Head of caudate nucleus (tissue), 42 donors: ENCODE data around the gene ERCC6L.

Source experiments
- DNase-seq, 42 donors: peaks; one replicate each; pipeline versions ENCODE4 v3.0.0 to v3.0.0-alpha.2; 2020 to 2021; ENCODE audit warnings: mixed read lengths in 7 of 42
- intact Hi-C: fragments of 100-400 bp; cut with DNase I; formaldehyde crosslinking; loops from one replicate; pipeline ENCODE4 v1.15.0; 2022

ERCC6L gene, protein sequence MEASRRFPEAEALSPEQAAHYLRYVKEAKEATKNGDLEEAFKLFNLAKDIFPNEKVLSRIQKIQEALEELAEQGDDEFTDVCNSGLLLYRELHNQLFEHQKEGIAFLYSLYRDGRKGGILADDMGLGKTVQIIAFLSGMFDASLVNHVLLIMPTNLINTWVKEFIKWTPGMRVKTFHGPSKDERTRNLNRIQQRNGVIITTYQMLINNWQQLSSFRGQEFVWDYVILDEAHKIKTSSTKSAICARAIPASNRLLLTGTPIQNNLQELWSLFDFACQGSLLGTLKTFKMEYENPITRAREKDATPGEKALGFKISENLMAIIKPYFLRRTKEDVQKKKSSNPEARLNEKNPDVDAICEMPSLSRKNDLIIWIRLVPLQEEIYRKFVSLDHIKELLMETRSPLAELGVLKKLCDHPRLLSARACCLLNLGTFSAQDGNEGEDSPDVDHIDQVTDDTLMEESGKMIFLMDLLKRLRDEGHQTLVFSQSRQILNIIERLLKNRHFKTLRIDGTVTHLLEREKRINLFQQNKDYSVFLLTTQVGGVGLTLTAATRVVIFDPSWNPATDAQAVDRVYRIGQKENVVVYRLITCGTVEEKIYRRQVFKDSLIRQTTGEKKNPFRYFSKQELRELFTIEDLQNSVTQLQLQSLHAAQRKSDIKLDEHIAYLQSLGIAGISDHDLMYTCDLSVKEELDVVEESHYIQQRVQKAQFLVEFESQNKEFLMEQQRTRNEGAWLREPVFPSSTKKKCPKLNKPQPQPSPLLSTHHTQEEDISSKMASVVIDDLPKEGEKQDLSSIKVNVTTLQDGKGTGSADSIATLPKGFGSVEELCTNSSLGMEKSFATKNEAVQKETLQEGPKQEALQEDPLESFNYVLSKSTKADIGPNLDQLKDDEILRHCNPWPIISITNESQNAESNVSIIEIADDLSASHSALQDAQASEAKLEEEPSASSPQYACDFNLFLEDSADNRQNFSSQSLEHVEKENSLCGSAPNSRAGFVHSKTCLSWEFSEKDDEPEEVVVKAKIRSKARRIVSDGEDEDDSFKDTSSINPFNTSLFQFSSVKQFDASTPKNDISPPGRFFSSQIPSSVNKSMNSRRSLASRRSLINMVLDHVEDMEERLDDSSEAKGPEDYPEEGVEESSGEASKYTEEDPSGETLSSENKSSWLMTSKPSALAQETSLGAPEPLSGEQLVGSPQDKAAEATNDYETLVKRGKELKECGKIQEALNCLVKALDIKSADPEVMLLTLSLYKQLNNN

DNA sequence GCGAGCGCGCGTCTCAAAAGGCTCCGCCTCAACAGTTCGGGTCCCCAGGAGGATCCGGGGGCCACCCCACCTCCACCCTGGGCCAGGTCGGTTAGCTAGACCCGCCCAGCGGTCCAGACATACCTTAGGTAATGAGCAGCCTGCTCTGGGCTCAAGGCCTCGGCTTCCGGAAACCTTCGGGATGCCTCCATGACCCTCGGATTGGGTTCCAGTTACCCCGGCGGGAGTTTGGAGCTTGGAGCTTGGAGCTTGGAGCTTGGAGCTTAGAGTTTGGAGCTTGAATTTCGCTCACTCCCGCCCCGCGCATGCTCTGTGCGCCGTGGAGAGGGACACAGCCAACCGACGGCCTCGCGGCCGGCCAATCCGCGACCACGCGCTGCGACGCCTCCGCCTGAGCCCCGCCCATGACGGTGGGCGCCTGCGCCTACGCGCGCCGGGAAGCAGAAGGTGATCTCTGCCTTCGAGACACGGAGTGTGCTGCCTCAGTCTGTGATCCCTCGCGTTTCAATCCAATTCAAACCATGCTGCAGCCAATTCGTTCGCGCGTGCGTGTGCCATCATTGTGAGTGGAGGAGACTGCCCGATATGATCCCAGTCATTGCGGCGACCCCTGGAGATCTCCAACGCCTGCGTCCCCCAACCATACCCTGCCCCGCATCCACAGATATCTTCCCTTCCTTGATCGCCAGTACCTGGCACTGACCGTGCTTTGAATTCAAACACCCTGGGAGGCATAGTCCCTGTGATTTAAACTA, at the start of gene ERCC6L:
Gene ERCC6L (minus strand): TSS at position 307 of the 755 bp plus-strand sequence. CDS start 116 bp downstream, at position 191.
- peak; percentile 69 to 93 (median 87) for DNase-seq
- intact Hi-C loops: no loop called here

DNA sequence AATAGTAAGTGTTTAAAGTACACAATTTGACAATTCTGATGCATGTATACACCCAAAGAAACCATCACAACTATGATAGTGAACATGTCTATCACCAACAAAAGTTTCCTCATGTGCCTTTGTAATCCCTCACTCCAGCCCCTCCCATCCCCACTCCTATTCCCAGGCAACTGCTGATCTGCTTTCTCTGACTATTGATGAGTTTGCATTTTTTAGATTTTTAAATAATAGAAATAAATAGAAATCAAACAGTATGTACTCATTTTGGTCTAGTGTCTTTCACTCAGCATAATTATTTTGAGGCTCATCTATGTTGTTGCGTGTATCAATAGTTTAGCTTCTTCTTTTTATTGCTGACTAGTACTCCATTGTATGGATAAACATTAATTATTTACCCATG, 43.5 kb upstream of the ERCC6L start:
- intact Hi-C loops: no loop called here
- DNase-seq: peak in 1 of 42 donors; percentile 7

DNA sequence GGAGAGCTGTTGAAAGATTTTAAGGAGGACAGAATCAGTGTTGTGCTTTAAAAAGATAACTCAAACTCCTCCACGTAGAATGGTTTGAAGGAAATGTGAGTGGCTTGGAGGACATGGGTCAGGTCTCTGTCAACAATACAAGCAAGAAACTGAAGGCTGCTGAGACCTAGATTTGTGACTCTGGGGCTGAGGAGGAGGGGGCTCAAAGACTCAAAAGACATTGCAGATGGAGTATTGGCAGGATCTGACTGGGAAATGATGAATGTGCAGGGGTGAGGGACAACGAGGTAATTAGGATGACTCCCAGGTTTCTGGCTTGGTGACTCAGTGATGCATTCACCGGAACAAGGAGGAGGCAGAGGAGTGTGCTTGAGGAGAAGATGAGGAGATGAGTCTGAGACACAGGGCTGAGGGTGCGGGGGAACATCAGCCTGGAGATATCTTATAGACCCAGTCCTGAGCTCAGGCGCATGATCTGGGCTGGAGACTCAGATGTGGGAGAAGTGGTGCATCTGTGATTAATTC, 41.6 kb upstream of the ERCC6L start:
- peak in 39 of 42 donors; percentile 8 to 84 (median 51) for DNase-seq
- intact Hi-C loops: no loop called here

DNA sequence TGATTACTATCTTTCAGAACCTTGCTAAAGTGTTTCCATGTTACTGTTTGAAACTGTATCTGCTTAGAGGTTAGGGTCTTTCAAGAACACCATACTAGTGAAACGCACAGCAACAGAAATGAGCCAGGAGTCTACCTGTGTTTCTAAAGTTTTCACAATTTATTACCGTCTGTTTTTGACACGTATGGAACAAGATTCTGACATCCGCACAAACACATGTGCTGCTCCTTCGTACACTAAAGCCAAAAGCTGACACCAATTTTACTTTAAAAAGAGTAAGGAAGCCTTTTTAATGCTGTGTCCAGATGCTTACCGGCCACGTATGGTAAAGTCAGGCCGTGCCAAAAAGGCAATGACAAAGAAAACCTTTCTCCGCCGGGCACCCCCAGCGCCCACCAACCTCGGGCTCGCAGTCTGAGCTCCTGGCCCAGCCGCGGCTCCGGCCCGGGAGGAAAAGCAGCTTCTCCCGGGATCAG, 37.7 kb upstream of the ERCC6L start:
- intact Hi-C loops: no loop called here
- no peak for DNase-seq

DNA sequence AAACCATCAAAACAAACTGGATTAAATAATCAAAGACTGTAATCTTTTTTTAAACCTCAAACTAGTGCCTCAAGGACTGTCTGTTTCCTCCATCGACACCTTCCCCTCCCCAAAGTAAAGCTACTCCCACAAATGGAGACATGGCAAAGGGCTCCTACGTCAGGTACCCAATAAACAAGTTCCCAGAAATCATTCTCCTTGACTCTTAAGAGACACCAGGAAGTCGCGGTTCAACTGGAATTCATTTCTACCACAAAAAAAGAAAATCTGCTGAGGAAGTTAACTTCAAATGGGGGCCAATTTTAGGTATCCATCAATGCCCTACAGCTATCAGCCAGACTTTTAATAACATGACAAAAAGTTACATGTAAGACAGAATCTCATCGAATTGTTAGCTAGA, 35.7 kb upstream of the ERCC6L start:
- intact Hi-C loops: no loop called here
- no peak for DNase-seq

DNA sequence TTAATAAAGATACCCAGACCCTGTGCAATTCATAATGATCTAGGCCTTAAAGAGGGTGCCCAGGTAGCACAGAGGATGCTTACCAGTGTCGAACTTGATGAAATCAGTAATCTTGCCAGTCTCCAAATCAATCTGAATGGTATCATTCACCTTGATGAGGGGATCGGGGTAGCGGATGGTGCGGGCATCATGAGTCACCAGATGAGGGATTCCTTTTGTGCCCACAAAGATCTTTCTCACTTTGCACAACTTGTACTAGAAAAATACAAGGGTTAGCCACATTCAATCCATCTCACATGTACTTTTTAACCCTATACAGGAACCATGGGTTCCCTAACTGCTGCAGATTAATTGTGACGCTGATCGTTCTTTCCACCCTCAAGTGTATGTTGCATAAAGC, 34.9 kb upstream of the ERCC6L start:
- peak in 1 of 42 donors; percentile 13 for DNase-seq
- intact Hi-C loops: no loop called here

DNA sequence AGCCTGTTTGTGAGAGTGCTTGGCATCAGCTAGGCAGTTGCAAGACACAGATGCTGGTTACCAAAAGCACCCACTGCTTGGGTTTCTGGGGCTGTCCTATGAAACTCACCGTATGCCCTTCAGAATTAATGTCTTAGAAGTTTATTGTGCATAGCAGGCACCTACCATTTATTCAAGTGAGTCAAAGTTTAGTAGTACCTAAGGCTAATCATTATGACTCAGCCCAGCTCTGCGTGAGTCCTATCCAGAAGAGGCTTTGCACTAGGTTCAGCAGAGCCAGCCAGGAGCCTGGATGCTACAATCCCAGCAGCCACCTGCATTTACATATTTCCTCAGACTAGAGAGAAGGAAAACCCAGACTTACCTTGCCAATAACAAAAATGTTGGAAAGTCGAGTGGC, 34.0 kb upstream of the ERCC6L start:
- intact Hi-C loops: no loop called here
- peak in 7 of 42 donors; percentile 7 to 62 (median 19) for DNase-seq

DNA sequence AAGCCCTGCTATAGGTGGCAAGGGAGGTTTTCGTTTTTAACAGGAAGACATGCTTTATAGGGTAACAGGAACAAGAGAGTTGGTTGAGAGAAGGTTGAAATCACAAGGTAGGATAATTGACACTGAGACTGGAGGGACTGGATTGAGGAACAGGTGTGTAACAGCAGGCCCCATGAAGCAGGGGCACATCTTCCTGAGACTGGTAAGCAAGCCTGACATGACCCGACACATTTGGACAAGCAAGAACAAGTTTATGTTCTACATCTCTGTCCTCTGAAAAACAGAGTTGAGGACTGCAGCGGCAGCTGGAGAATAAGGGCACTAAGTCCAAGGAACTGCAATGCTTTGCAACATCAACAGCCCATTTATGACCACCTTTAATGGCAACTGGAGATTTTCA, 33.0 kb upstream of the ERCC6L start:
- intact Hi-C loops: no loop called here
- no peak for DNase-seq

DNA sequence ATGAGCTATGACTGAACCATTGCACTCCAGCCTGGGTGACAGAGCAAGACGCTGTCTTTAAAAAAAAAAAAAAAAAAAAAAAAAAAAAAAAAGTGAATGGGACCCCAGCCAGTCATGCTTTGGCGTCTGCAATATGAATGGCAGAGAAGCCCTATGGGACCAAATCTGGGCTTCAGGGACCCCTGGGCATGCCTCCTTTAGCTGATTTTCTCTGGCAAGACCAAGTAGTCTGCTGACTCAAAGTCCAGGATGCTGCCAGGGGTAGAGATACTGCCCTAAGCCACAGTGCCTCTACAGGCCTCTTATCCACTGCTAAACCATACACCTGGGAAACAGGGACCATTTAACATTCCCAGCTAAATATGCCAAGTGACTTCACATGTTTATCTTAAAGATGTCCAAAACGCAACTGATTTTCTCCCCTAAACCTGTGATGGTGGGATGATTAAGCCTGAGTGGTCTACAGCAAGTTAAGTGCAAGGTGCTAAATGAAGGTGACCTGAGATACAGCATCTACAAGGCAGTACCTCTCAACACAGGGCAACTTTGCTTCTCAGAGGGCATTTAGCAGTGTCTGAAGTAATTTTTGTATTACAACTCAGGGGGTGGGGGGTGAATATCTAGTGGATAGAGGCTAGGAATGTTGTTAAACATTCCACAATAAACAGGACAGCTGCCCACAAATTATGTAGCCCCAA, 32.4 kb upstream of the ERCC6L start:
- intact Hi-C loops: no loop called here
- DNase-seq: no peak

DNA sequence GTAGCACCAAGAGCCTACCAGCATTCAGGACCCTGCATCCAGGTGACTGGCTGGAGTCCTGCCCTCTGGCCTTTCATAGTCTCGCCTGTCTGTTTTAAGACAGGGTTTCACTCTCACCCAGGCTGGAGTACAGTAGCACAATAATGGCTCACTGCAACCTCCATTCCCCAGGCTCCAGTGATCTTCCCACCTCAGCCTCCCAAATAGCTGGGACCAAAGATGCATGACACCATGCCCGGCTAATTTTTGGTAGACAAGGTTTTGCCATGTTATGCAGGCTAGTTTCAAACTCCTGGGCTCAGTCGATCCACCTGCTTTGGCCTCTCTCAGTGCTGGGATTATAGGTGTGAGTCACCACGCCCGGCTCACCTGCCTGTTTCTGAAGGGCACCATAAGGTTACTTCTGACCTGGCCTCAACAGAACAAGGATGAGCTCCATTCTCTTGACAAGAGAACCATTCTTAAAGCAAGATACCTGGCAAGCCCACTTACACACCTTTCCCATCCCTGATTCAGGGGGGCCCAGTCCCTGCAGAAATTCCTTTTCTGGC, 31.6 kb upstream of the ERCC6L start:
- no peak for DNase-seq
- intact Hi-C loops: no loop called here

DNA sequence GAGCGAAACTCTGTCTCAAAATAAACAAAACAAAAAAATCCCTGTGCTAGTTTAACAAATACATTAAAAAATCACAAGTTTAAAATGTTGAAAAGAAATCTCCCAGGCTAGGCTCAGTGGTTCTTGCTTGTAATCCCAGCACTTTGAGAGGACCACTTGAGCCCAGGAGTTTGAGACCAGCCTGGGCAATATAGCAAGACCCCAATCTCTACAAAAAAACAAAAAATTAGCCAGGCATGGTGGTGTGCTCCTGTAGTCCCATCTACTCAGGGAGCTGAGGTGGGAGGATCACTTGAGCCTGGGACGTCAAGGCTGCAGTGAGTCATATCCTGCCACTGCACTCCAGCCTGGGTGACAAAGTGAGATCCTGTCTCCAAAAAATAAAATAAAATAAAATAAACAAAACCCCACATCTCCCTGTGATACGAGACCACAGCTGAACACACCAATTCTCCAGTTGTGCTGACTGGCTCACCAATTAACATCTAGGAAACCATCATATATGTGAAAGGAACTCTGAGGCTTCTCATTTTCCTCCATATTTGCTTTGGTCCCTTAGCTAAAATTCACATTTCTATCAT, 30.9 kb upstream of the ERCC6L start:
- peak in 3 of 42 donors; percentile 21 to 47 (median 35) for DNase-seq
- intact Hi-C loops: loop anchor here (10.0 kb wide), 1 partner anchor 265 kb away; no protein-coding TSS in a partner anchor

DNA sequence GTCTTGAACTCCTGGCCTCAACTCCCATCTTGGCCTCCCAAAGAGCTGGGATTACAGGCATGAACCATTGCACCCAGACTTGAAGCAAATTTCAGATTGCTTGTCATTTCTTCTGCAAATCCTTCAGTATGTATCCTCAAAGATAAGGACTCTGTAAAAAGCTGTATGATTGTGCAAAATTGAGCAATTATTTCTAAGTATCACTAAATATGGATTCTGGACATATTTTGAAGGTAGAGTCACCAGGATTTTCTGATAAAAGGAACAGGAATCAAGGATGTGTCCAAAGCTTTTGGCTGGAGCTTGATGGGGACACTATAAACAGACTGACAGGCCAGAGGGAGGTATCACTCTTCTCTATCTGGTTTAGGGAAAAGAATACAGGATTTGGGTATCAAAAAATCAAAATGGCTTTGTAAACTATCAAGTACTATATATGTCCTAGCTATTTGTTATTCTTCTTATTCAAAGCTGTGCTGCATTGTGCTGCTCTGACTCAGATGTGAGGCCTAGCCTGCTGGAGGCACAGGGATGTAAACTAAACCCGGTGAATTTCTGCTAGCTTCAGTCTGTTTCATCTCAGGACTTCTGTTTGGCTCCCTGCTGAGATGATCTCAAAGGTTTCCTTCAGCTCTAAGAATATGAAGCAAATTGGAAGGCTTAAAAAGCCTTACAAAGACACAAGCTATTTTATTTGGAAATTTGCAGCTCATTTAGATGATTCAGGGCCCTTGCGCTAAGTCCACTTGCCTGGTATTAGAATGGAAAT, 30.0 kb upstream of the ERCC6L start:
- peak in 1 of 42 donors; percentile 41 for DNase-seq

DNA sequence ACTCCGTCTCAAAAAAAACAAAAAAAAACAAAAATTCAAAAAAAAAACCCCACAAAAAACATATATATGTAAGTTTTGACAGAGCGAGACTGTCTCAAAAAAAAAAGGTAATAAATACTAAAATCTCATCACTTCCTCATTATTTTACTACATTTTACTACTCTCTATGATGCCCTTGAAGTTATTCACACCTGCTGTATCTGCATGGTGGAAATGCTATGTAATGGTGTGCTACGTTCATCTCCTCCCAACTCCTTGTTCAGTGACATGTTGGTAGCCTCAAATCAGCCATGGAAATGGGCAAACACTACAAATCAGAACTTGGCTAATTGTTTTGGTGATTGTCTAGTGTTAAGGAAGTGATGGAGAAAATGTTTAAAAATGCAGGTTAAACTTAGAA, 26.4 kb upstream of the ERCC6L start:
- no peak for DNase-seq
- intact Hi-C loops: loop anchor here (10.0 kb wide), 1 partner anchor 270 kb away; no protein-coding TSS in a partner anchor

More for the DNA sequence above, 30.0 kb upstream of the ERCC6L start:
- intact Hi-C loops: loop anchor here (10.0 kb wide), 1 partner anchor 266 kb away; no protein-coding TSS in a partner anchor

DNA sequence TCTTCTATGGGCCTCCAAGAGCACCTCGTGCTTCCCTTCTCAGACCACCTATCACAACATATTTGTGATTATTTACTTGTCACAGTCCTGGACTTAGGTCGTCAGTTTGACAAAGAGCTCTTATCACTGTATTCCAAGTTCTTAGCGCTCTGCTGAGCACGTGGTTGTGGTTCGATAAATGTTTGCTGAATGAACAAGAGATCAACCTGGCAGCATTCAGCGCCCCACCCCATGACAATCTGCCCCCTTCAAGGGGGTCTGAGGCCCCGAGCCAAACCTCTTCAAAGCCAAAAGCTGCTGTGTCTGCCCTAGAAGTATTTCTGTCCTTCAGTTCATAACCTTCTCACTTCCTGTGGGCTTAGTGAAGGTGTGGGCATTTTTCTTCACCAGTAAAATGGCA, 23.2 kb upstream of the ERCC6L start:
- intact Hi-C loops: loop anchor here (10.0 kb wide), 1 partner anchor 273 kb away; no protein-coding TSS in a partner anchor
- DNase-seq: no peak

DNA sequence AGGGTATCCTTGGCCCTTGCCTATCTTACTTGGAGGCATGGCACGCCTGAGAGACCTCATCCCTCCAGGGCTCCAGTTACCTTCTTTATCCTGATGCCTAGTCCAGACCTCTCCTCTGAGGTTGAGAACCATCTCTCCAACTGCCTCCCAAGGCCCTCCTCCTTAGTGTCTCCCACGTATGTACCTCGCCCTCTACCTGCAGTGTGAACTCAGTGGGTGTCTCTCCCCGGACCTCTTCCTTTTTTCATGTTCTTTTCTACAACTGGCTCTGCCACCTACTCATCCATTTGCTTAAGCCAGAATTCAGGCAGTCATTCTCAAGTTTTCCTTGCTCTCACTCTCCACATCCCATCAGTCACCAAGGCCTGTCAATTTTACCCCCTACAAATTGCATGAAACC, 21.6 kb upstream of the ERCC6L start:
- intact Hi-C loops: loop anchor here (10.0 kb wide), 1 partner anchor 274 kb away; no protein-coding TSS in a partner anchor
- no peak for DNase-seq

DNA sequence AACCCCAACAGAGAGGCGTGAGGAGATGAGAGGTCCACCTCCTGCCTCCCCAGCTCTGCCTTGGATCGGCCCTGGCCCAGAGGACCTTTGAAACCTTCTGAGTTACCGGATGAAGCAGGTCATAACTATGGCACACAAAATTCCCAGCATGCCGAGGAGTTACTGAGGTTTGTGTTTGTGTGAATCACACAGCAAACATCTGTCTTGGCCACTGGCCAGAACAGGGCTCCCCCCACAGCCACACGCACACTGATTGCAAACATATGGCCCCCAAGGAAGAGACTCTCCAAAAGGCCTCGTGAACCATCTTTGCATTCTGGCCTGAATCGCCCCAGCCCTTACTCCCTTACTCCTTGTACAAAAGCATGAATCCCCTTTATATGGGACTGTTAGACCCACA, 19.3 kb upstream of the ERCC6L start:
- intact Hi-C loops: no loop called here
- no peak for DNase-seq
